DMS79 (cell line): ENCODE data around the gene DNAJC1.
"Not testable (repeated sequence)": the region's sequence is repeated elsewhere in the genome, so short reads cannot be mapped to it uniquely, and the experiment has no call there.

Source experiments
- DNase-seq: peaks from one replicate; lab custom pipeline; 2025; lab: John Stamatoyannopoulos, UW

Gene DNAJC1

GRCh38 chr10:21726601-21727225 is 276.8 kb downstream of the DNAJC1 start:
- DNase-seq, result no peak

GRCh38 chr10:21724687-21725367 is 278.7 kb downstream of the DNAJC1 start:
- peak; percentile 87 for DNase-seq

DNA sequence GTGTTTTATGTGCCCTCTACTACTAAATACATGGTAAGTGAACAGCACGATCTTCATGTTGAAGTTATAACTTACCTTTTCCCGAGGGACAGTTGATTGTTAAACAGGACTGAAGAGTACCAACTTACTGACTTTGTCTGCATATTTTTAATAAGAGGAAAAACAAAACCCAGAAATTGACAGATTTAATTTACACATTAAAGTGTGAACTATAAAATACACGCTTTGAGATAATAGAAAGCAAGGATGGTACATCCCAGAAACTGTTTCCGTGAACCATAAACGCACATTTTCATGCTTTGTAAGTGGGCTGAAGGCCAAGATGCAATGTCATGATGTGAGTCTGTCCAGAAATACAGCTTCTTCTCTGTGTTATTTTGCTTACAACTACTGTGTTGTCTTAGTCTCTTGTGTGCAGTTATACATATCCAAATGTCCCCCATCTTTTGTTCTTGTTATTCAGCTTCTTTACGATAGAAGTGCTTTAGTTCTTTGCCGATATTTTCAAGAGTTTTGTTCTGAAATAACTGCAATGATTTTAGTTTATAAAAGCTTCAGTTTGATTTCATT is 279.4 kb downstream of the DNAJC1 start:
- no peak for DNase-seq

GRCh38 chr10:21722209-21722608 is 281.3 kb downstream of the DNAJC1 start:
- DNase-seq, result no peak

- DNase-seq, result no peak
These were observed 282.4 kb downstream of the DNAJC1 start for GRCh38 chr10:21721000-21721665.

DNA sequence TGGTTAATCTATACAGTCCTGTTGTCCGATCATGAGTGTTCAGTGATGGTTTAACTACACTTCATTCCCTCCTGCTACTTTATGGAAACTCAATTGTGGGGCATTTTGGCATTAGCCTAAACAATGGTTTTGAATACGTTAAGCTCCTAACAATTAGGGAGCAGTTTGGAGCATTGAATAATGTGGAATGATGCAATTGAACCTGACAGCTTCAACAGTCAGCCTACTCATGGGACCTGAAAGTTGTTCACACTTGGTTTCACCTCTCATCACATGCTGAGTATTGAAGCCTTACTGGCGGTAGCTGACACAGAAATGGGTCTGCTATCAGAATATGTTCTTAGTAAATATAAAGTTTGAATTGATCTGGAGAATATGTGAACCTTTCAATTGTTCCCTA is 283.4 kb downstream of the DNAJC1 start:
- no peak for DNase-seq

DNA sequence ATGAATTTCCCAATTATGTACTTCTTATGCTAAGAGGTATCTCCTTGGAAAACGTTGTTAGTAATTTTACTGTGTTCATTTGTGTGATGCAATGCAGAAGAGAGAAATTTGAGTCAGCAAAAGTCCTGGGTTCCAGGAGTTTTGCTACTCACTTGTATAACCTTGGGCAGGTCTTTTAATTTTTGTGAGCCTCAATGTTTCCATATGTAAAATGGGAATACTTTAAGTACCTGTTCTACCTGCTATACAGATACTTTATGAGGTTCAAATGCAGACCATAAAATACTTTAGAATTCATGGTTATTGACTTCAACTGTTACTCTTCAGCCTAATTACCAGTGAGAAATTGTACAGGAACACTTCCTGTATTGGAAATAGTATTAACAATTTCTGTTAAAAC is 284.0 kb downstream of the DNAJC1 start:
- DNase-seq, result no peak

DNA sequence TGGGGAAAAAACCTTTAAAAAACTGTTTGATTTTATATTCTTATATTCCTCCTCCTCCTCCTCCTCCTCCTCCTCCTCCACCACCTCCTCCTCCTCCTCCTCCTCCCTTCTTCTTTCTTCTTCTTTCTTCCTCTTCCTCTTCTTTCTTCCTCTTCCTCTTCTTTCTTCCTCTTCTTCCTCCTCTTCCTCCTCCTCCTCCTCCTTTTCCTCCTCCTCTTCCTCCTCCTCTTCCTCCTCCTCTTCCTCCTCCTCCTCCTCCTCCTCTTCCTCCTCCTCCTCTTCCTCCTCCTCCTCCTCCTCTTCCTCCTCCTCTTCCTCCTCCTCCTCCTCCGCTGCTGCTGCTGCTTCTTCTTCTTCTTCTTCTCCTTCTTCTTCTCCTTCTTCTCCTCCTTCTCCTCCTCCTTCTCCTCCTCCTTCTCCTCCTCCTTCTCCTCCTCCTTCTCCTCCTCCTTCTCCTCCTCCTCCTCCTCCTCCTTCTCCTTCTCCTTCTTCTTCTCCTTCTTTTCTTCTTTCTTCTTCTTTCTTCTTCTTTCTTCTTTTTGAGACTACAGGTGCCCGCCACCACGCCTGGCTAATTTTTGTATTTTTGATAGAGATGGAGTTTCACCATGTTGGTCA is 286.0 kb downstream of the DNAJC1 start:
- DNase-seq, result not testable (repeated sequence)

DNA sequence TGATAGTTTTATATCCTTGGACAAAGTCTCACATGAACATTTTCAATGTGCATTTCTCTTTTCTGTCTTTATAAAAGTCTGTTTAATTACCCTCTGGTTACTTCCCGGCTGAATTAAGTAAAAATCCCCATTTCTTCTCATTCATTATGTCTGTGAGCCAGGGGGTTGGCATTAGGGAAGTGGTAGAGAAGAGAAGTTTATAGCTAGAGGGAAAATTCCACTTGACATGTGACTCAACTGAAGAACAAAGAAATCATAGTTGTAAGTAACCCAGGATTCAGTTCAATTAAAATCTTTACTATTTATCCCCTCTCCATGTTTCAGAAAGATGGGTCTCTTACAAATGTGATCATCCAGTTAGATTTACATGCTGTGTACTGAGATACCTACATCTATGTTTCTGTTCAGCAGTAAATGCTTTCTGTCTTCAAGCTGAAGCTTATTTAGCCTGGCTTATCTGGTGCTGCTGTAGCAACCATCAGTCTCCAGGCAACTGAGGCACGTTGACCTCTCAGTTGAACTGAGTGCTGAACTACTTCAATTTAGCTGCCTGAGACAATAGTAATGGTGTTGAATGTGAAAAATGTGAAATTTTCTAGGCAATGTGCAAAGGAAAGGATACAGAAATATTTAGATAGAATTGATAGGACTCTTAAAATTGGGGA is 287.9 kb downstream of the DNAJC1 start:
- DNase-seq, result no peak

DNA sequence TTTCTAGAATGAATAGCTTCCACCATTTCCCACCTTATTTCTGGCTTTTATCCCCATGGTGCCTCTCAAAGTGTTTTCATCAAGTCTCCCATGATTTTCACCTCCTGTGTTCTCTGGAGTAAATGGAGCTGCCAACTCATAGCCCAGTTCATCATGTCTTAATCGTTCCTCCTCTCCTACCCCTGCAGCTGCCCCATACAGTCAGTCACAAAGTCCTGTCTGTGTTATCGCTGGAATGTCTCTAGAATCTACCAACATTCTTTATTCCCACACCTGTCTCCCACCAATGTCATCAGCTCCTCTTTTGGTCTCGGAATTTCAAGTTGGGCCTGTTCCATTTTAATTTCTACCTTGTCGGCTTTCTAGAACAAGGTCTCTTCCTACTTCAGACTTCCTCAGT is 290.6 kb downstream of the DNAJC1 start:
- no peak for DNase-seq

- no peak for DNase-seq
These were observed 296.0 kb downstream of the DNAJC1 start for GRCh38 chr10:21707498-21707897.
